Transverse colon (tissue), 4 donors: ENCODE results near the gene CBL.

Experiments used
- EP300 ChIP-seq: sonication (generic); formaldehyde crosslinking; IDR thresholded peaks from one replicate; pipeline ENCODE4 v1.6.1; 2017; ENCODE audit warnings: antibody characterized with exemption, low read depth
- POLR2A ChIP-seq: fragments of 450-650 bp; IDR thresholded peaks from one replicate; pipeline ENCODE4 v1.6.1; 2016; ENCODE audit warnings: antibody characterized with exemption, mild to moderate bottlenecking, moderate library complexity
- POLR2AphosphoS5 ChIP-seq, 3 donors: sonication (generic); formaldehyde crosslinking; IDR thresholded peaks; one replicate each; pipeline ENCODE4 v1.6.1; 2016; ENCODE audit warnings: antibody characterized with exemption in 3 of 3
- TF ChIP-seq, protein P1 (sequence below), 5 experiments: fragments of 200-600 bp in 3 of 5; fragments of 450-650 bp in 2 of 5; sonication (generic) in 3 of 5; IDR thresholded peaks; 1 replicate in 2 of 5; 2 replicates in 3 of 5; pipeline ENCODE4 v1.5.1; 2016 to 2017; ENCODE audit warnings: antibody characterized with exemption in 5 of 5, inconsistent platforms in 3 of 5, mild to moderate bottlenecking in 2 of 5, moderate library complexity in 1 of 5

DNA sequence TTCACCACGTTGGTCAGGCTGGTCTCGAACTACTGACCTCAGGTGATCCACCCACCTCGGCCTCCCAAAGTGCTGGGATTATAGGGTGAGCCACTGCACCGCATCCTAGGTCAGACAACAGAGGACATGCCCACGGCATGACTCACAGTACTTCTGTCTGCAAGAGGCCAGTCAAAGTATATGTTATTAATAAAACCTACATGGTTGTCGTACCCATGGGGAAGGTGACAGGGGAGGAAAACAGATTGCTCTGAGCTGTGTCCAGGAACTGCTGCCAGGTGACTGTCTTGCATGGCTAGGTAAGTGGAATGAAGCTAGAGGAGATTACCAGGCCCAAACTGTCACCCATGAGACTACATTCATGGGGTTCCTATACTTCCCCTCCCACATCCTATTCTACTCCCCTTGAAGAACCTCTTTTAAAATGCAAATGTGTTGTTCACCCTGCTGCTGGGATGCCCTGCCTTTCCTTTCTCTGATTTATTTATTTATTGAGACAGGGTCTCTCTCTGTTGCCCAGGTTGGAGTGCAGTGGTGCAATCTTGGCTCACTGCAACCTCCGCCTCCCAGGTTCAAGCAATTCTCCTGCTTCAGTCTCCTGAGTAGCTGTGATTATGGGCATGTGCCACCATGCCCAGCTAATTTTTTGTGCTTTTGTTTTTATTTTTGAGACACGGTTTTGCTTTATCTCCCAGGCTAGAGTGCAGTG lies 39.6 kb upstream of the CBL start:
- TF ChIP-seq, protein P1, sequence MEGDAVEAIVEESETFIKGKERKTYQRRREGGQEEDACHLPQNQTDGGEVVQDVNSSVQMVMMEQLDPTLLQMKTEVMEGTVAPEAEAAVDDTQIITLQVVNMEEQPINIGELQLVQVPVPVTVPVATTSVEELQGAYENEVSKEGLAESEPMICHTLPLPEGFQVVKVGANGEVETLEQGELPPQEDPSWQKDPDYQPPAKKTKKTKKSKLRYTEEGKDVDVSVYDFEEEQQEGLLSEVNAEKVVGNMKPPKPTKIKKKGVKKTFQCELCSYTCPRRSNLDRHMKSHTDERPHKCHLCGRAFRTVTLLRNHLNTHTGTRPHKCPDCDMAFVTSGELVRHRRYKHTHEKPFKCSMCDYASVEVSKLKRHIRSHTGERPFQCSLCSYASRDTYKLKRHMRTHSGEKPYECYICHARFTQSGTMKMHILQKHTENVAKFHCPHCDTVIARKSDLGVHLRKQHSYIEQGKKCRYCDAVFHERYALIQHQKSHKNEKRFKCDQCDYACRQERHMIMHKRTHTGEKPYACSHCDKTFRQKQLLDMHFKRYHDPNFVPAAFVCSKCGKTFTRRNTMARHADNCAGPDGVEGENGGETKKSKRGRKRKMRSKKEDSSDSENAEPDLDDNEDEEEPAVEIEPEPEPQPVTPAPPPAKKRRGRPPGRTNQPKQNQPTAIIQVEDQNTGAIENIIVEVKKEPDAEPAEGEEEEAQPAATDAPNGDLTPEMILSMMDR (IDR thresholded peaks at IDR 0.05): no peak
- TF ChIP-seq POLR2A: no peak
- no peak for TF ChIP-seq EP300
- TF ChIP-seq POLR2AphosphoS5 (IDR thresholded peaks at IDR 0.05): no peak
